Activated naive CD8-positive, alpha-beta T cell treated with anti-CD3 and anti-CD28 coated beads, Interleukin-2, amount 10 ng/mL, durations not matched to agents 7 days and 5 days (primary cell): ENCODE measurements around the gene ZNF613. TPM values are rescaled to one million over a fixed set of nuclear protein-coding genes. Genes with fewer than 3 reads are reported as not detected.
A peak's percentile ranks its signal among the peaks of the same experiment; 100 is the strongest.
"Not testable (repeated sequence)": the region's sequence is repeated elsewhere in the genome, so short reads cannot be mapped to it uniquely, and the experiment has no call there.

Experiments used
- ATAC-seq: fragments of 150-1000 bp; cut with Tn5 transposase; one replicate; pipeline ENCODE4 v1.10.0; 2021; ENCODE audit warnings: low read depth, moderate library complexity
- POLR2A ChIA-PET: fragments of 350-600 bp; sonication (Branson Sonifier 250); formaldehyde crosslinking; loops from one replicate; lab custom pipeline; 2021; ENCODE audit warnings: antibody characterized with exemption; lab: Charles Lee
- DNase-seq: peaks from one replicate; pipeline ENCODE4 v3.0.0; 2021
- H3K27ac Mint-ChIP-seq: one replicate; pipeline ENCODE4 v1.8.0; 2022; ENCODE audit warnings: mild to moderate bottlenecking, mixed read lengths
- H3K27me3 Mint-ChIP-seq: one replicate; pipeline ENCODE4 v1.8.0; 2022; ENCODE audit warnings: mild to moderate bottlenecking, moderate library complexity, mixed read lengths
- H3K36me3 Mint-ChIP-seq: one replicate; pipeline ENCODE4 v1.8.0; 2021; ENCODE audit warnings: mild to moderate bottlenecking, mixed read lengths
- H3K4me1 Mint-ChIP-seq: one replicate; pipeline ENCODE4 v1.8.0; 2021; ENCODE audit warnings: mixed read lengths
- H3K4me3 Mint-ChIP-seq: one replicate; pipeline ENCODE4 v1.8.0; 2022; ENCODE audit warnings: mild to moderate bottlenecking, moderate library complexity, mixed read lengths
- H3K9me3 Mint-ChIP-seq: one replicate; pipeline ENCODE4 v1.8.0; 2021; ENCODE audit warnings: mixed read lengths
- total RNA-seq, 2 experiments: library from RNA; stranded (reverse); gene quantifications; one replicate each; pipeline ENCODE4 v1.2.3, GENCODE V29; 2021

The ZNF613 gene
- total RNA-seq, 2 experiments from 2014 or later = 6.5 to 8.4 TPM

DNA sequence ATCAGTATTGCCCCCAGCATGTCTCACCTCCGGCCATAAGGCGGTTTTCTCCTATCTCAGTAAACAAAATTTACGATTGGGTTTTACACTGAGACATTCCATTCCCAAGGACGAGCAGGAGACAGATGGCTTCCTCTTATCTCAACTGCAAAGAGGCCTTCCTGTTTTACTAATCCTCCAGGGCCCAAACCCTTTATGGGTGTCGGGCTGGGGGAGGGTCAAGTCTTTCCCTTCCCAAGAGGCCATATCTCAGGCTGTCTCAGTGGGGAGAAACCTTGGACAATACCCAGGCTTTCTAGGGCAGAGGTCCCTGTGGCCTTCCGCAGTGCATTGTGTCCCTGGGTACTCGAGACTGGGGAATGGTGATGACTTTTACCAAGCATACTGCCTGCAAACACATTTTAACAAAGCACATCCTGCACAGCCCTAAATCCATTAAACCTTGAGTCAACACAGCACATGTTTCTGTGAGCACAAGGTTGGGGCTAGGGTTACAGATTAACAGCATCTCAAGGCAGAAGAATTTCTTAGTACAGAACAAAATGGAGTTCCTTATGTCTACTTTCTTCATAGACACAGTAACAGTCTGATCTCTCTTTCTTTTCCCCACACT, 33.5 kb downstream of the ZNF613 start:
- H3K4me3 Mint-ChIP-seq, H3K27me3 Mint-ChIP-seq: not testable (repeated sequence)
- peaks cover 40% of the 10 kb centered on the region for H3K36me3 Mint-ChIP-seq

DNA sequence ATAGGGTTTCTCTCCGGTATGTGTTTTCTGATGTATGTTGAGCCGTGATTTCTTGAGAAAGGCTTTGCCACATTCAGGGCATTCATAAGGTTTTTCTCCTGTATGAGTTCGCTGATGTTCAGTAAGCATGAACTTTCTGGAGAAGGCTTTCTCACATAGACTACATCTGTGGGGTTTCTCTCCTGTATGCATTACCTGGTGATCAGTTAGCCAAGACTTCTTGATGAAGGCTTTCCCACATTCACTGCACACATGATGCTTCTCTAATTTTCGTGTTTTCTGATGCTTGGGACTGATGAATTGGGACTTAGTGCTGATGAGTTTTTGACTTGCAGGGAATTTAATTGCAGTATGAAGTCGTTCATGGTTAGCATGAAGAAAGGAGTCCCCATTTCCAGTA, 38.3 kb downstream of the ZNF613 start:
- Mint-ChIP-seq H3K36me3 (peaks cover 70% of the 10 kb centered on the region), H3K4me1 (no peaks in the 10 kb centered on the region), H3K9me3 (peaks cover 40% of the 10 kb centered on the region), H3K27me3 (no peaks in the 10 kb centered on the region), H3K27ac (no peak overlapping the region), H3K4me3 (no peak overlapping the region)
- POLR2A ChIA-PET = no interaction called here
- no peak for DNase-seq
- no peak for ATAC-seq

More for the DNA sequence above, 33.5 kb downstream of the ZNF613 start:
- DNase-seq, ATAC-seq, H3K27ac Mint-ChIP-seq, POLR2A ChIA-PET, H3K4me1 Mint-ChIP-seq: not testable (repeated sequence)
- H3K9me3 Mint-ChIP-seq = peaks cover 48% of the 10 kb centered on the region

DNA sequence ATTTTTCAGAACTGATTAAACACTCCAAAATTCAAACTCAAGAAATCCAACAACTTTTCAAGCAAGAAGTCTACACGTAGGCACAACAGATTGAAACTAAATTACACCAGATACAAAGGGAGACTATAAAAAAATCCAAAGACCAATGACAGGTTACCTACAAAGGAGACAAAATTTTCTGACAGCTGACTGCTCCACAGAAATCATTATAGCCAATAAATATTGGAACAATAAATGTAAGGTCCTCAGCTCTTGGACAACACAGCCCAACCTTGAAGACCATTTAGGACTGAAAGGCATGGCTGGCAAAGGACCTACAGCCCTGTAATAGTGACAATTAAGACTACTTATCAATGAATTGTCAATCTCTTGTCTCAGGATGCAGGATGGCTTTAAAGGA, 43.4 kb downstream of the ZNF613 start:
- Mint-ChIP-seq H3K4me1 (no peaks in the 10 kb centered on the region), H3K36me3 (peaks cover 85% of the 10 kb centered on the region), H3K27me3 (no peaks in the 10 kb centered on the region), H3K9me3 (peaks cover 40% of the 10 kb centered on the region), H3K27ac (no peak overlapping the region), H3K4me3 (no peak overlapping the region)
- POLR2A ChIA-PET = no interaction called here
- no peak for DNase-seq
- no peak for ATAC-seq

DNA sequence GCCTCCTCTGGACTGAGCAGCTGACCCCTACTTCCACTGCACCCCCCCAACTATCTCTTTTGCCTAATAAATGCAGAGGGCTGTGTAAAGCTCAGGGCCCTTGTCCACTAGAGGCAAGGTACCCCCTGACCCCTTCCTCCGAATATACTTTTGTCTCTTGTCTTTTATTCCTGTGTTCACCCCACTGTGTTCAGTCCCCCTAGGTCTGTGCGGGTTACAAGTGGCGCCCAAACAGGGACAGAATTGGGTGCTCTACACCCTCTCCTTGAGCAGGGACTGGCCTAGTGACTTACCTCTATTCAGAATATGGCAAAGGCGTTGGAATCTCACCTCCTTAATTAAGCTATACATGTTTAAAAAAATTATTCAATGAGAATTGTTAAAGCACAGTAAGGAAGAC, 44.4 kb downstream of the ZNF613 start:
- no peak overlapping the region for H3K4me3 Mint-ChIP-seq
- peaks cover 42% of the 10 kb centered on the region for H3K9me3 Mint-ChIP-seq
- DNase-seq (no peak), ATAC-seq (no peak)
- H3K27ac Mint-ChIP-seq = no peak overlapping the region
- H3K4me1 Mint-ChIP-seq = no peaks in the 10 kb centered on the region
- H3K27me3 Mint-ChIP-seq = no peaks in the 10 kb centered on the region
- peaks cover 82% of the 10 kb centered on the region for H3K36me3 Mint-ChIP-seq
- POLR2A ChIA-PET = no interaction called here

DNA sequence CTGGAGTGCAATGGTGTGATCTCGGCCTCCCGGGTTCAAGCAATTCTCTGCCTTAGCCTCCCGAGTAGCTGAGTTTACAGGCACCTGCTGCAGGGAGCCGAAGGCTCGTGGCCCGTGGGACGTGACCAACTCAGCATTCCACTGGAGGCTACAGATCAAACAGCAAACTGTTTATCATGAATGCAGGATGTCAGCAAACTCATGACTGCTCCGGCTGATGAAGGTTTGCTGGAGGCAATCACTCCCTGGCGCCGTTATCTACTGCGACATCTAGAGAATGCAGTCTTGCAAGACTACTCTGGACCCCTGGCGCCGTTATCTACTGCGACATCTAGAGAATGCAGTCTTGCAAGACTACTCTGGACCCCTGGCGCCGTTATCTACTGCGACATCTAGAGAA, 48.5 kb downstream of the ZNF613 start:
- DNase-seq, H3K4me3 Mint-ChIP-seq, ATAC-seq, H3K4me1 Mint-ChIP-seq, H3K27ac Mint-ChIP-seq, H3K27me3 Mint-ChIP-seq: not testable (repeated sequence)
- POLR2A ChIA-PET = interaction anchor here (0.7 kb wide), 1 partner anchor 1229 kb away, joined by 7 read pairs; no protein-coding TSS in a partner anchor
- peaks cover 55% of the 10 kb centered on the region for H3K9me3 Mint-ChIP-seq
- H3K36me3 Mint-ChIP-seq = peaks cover 85% of the 10 kb centered on the region

DNA sequence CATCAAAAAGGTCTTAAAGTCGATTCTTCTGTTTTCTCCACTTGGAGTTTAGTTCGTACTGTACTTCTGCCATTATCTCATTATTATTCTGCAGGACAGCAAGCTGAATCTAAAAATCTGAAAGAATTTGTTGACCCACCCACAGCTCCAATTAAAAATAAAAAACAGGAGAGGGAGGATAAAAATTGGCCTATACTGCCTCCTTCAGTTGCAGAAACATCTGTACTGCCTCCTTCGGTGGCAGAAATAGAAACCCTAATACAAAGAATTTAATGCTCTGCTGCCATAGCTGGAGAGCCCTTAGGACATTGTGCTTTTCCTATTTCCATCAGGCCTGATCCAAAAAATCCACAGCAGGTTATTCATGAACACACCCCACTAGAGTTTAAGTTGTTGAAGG, 49.6 kb downstream of the ZNF613 start:
- peaks cover 5% of the 10 kb centered on the region for H3K4me1 Mint-ChIP-seq
- no peak overlapping the region for H3K27ac Mint-ChIP-seq
- peaks cover 52% of the 10 kb centered on the region for H3K9me3 Mint-ChIP-seq
- peaks cover 83% of the 10 kb centered on the region for H3K36me3 Mint-ChIP-seq
- ATAC-seq (no peak), DNase-seq (no peak)
- no peaks in the 10 kb centered on the region for H3K27me3 Mint-ChIP-seq
- H3K4me3 Mint-ChIP-seq = no peak overlapping the region
- POLR2A ChIA-PET = no interaction called here

DNA sequence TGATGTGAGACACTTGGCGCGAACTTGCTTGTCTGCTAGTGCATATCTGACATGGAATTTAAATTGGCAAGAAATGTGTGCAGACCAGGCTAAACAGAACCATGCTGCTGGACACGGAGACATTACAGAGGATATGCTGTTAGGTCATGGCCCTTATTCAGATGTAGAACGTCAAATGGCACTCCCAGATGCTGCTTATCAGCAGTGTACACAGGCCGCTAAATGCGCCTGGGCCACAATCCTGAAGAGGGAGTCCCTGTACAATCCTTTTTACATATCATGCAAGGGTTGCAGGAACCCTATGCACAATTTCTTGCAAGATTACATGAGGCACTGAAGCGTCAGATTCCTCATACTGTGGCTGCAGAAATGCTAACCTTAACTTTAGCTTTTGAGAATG, 50.1 kb downstream of the ZNF613 start:
- Mint-ChIP-seq H3K27ac (no peak overlapping the region), H3K4me1 (peaks cover 5% of the 10 kb centered on the region), H3K27me3 (no peaks in the 10 kb centered on the region), H3K36me3 (peaks cover 80% of the 10 kb centered on the region), H3K4me3 (no peak overlapping the region), H3K9me3 (peaks cover 51% of the 10 kb centered on the region)
- DNase-seq = no peak
- ATAC-seq = no peak
- POLR2A ChIA-PET = no interaction called here

DNA sequence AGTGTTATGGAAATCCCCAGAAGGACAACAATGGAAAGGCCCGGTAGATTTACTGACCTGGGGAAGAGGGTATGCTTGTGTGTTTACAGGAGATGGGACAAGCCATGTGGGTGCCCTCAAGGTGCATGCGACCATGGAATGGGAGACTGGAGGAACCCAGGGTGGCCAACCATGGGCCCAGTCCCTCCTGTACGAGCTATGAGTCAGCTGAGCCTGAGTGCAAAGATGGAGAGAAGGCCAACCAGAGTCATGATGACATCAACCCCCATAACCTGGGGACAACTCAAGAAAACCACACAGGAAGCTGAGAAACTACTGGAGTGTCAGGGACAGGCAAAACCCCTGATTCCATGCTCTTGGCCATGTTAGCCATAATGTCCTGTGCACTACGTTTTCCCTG, 51.6 kb downstream of the ZNF613 start:
- DNase-seq = no peak
- Mint-ChIP-seq H3K27me3 (no peaks in the 10 kb centered on the region), H3K4me1 (peaks cover 5% of the 10 kb centered on the region), H3K4me3 (no peak overlapping the region), H3K36me3 (peaks cover 77% of the 10 kb centered on the region), H3K9me3 (peaks cover 48% of the 10 kb centered on the region), H3K27ac (no peak overlapping the region)
- no peak for ATAC-seq
- POLR2A ChIA-PET = no interaction called here

DNA sequence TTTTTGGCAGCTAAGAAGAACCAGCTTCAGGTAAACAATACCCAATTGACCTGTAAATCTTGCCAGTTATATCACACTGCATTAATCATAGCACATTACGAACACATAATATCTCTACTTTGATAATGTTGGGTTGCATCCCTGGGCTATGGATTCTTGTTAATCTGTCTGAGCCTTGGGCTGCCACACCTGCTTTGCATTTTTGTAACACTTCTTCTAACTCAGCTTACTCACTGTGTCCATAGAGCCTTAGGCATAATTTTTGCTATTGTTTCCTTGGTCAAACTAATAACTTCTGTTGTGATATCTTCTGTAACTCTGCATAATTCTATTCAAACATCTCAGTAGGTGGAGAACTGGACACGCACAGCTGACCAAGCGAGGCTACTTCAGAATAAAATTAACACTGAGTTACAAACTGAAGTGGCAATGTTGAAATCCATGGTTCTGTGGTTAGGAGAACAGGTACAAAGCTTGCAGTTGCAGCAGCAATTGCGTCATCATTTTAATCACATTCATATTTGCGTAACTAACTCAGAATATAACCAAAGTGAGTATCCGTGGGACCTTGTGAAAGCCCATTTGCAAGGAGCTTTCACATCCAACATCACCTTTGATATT, 53.0 kb downstream of the ZNF613 start:
- Mint-ChIP-seq H3K27ac (no peak overlapping the region), H3K4me1 (peaks cover 6% of the 10 kb centered on the region), H3K36me3 (peaks cover 68% of the 10 kb centered on the region), H3K27me3 (no peaks in the 10 kb centered on the region), H3K9me3 (peaks cover 44% of the 10 kb centered on the region), H3K4me3 (no peak overlapping the region)
- no peak for ATAC-seq
- DNase-seq = no peak
- POLR2A ChIA-PET = no interaction called here

DNA sequence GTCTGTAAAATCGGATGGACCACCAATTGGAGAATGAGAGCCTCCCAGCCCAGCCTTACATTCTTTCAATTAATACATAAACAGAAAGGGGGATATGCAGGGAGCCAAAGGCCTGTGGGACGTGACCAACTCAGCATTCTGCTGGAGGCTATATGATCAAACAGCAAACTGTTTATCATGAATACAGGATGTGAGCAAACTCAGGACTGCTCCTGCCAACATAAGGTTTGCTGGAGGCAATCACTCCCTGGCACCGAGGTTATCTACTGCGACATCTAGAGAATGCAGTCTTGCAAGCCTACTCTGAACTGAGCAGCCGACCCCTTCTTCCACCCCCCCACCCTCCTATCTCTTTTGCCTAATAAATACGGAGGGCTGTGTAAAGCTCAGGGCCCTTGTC, 53.7 kb downstream of the ZNF613 start:
- Mint-ChIP-seq H3K9me3 (peaks cover 47% of the 10 kb centered on the region), H3K36me3 (peaks cover 68% of the 10 kb centered on the region)
- POLR2A ChIA-PET, DNase-seq, H3K27me3 Mint-ChIP-seq, ATAC-seq, H3K4me1 Mint-ChIP-seq, H3K4me3 Mint-ChIP-seq, H3K27ac Mint-ChIP-seq: not testable (repeated sequence)

DNA sequence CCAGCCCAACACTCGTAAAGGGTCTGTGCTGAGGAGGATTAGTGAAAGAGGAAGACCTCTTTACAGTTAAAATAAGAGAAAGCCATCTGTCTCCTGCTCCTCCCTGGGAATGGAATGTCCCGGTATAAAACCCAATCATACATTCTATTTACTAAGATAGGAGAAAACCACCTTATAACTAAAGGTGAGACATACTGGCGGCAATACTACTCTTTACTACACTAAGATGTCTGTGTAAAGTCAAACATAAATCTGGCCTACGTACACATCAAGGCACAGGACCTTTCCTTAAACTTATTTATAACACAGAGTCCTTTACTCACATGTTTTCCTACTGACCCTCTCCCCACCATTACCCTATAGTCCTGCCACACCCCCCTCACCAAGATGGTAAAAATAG, 56.1 kb downstream of the ZNF613 start:
- peaks cover 67% of the 10 kb centered on the region for H3K36me3 Mint-ChIP-seq
- DNase-seq (no peak), ATAC-seq (no peak)
- H3K27ac Mint-ChIP-seq = no peak overlapping the region
- POLR2A ChIA-PET = interaction anchor here (0.7 kb wide), 1 partner anchor 25 kb away, joined by 3 read pairs; the partner anchor contains the start of gene ZNF615
- no peaks in the 10 kb centered on the region for H3K27me3 Mint-ChIP-seq
- no peak overlapping the region for H3K4me3 Mint-ChIP-seq
- H3K9me3 Mint-ChIP-seq = peaks cover 38% of the 10 kb centered on the region
- H3K4me1 Mint-ChIP-seq = peaks cover 11% of the 10 kb centered on the region

DNA sequence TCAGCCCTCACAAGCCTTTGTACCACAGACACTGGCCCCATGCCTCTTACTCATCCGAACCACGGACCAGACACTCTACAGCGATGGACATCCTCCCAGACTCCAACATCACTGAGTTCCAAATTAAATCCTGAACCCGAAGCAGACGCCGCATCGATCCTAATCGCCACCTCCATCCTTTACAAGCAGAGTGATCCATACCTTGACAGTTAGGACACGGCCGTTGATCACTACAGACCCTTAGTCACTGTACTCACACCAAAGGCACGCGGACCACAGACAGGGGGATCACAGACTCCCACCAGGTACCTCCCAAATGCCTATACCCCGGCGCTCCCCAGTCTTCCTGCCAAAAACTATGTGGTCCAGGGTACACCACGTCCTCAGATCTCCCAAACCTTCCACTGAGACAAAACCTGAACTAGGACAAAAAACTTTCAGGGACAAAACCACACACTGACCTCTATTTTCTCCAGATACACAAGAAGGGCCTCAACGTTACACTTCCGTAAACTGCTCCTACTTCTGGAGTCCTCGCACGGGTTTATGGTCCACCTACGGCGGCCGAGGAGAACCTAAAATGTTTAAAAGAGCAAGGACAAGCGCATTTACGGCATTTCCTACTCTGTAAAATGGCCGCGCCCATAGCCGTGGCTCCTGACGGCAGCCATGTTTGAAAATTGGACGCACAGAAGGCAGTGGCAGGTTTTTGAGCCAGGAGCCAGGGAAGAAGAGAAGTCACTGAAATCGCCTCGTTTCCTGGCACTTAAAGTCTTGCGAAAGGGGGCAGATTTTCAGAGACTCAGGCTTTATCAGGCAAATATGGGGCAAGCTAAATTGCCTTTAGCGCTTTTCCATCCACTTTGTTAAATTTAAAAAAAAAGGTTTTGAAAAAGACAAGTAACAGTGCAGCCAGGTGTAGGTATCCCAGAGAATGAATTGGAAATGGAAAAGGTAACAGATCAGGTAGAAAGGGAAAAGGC, 59.3 kb downstream of the ZNF613 start, which contains the start of gene ZNF350:
Gene ZNF350 (minus strand): TSS at position 532 of the 983 bp plus-strand sequence. CDS start 12,480 bp downstream, outside the sequence.
- peak; percentile 79 for DNase-seq
- peak within 1 kb of the TSS; percentile 88 for H3K4me3 Mint-ChIP-seq
- peaks cover 37% of the 10 kb centered on the region for H3K9me3 Mint-ChIP-seq
- H3K36me3 Mint-ChIP-seq = peaks cover 41% of the 10 kb centered on the region
- peak within 1 kb of the TSS; percentile 91 for H3K27ac Mint-ChIP-seq
- H3K4me1 Mint-ChIP-seq = peaks cover 6% of the 10 kb centered on the region
- POLR2A ChIA-PET = no interaction called here
- no peaks in the 10 kb centered on the region for H3K27me3 Mint-ChIP-seq
- peak; percentile 96 for ATAC-seq

DNA sequence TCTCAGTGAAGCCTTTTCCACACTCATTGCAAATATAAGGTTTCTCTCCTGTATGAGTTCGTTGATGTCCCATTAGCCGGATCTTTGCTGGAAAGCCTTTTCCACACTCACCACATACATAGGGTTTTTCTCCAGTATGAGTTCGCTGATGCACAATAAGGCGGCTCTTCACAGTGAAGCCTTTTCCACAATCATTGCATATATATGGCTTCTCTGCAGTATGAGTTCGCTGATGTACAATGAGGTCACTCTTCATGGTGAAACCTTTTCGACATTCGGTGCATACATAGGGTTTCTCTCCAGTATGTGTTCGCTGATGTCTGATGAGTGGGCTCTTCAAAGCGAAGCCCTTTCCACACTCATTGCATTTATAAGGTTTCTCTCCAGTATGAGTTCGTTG, 66.2 kb downstream of the ZNF613 start:
- Mint-ChIP-seq H3K9me3 (peaks cover 52% of the 10 kb centered on the region), H3K36me3 (peaks cover 54% of the 10 kb centered on the region), H3K4me1 (no peaks in the 10 kb centered on the region), H3K27me3 (no peaks in the 10 kb centered on the region), H3K4me3 (no peak overlapping the region), H3K27ac (no peak overlapping the region)
- ATAC-seq (no peak), DNase-seq (no peak)
- POLR2A ChIA-PET = no interaction called here
